Lower leg skin (tissue), 4 donors: ENCODE results near the gene RAB40B. TPM values are rescaled to one million over a fixed set of nuclear protein-coding genes. Genes with fewer than 3 reads are reported as not detected.

ENCODE experiments used
- DNase-seq, 2 donors: peaks; one replicate each; pipeline ENCODE4 v3.0.0-alpha.2; 2019; ENCODE audit warnings: low spot score in 2 of 2
- H3K4me3 ChIP-seq: fragments of 200-600 bp; sonication (generic); 2 replicates; pipeline ENCODE4 v1.5.1; 2017; ENCODE audit warnings: mild to moderate bottlenecking, low read depth; ENCODE audit not compliant: poor library complexity, severe bottlenecking
- POLR2A ChIP-seq, 2 donors: fragments of 450-650 bp; IDR thresholded peaks; one replicate each; pipeline ENCODE4 v1.6.1; 2016 to 2017; ENCODE audit warnings: antibody characterized with exemption in 2 of 2, mild to moderate bottlenecking in 1 of 2, moderate library complexity in 1 of 2
- WGBS, 2 donors: methylation state at CpG; one replicate each; pipeline ENCODE4 v1.1.5; 2018; 5-methylcytosine and 5-hydroxymethylcytosine counted together
- intact Hi-C: fragments of 100-400 bp; cut with DNase I; formaldehyde crosslinking; loops from one replicate; pipeline ENCODE4 v1.15.0; 2023; ENCODE audit warnings: low total_unique reads
- total RNA-seq, 4 donors: library from RNA; depleted of rRNA; stranded (reverse); fragments of >200 nt; gene quantifications; one replicate each; pipeline ENCODE4 v1.1.0, GENCODE V29; 2016
- TF ChIP-seq, protein P1 (sequence below), 3 donors: fragments of 450-650 bp; IDR thresholded peaks; one replicate each; pipeline ENCODE4 v1.5.1; 2016; ENCODE audit warnings: antibody characterized with exemption in 3 of 3, mild to moderate bottlenecking in 3 of 3, moderate library complexity in 2 of 3

Gene RAB40B
- total RNA-seq, 4 donors from 2014 or later = 17.4 to 51.2 (median 27.0) TPM

DNA sequence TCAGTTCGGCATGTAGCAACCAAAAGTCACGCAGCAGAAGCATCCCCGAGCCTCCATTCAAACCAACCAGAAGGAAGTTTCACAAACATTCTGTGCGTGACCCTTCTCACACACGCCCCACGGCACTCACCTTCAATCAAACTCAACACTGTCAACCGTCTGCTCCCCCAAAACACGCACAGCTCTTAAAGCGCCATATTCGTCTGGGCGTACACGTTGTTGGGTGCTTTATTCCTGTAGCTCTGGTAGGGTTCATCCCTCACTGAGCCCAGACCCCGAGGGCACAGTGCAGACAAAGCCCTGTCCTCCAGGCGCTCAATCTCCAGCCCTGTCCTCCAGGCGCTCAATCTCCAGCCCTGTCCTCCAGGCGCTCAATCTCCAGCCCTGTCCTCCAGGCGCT lies 2.2 kb downstream of the RAB40B start:
- TF ChIP-seq, protein P1, sequence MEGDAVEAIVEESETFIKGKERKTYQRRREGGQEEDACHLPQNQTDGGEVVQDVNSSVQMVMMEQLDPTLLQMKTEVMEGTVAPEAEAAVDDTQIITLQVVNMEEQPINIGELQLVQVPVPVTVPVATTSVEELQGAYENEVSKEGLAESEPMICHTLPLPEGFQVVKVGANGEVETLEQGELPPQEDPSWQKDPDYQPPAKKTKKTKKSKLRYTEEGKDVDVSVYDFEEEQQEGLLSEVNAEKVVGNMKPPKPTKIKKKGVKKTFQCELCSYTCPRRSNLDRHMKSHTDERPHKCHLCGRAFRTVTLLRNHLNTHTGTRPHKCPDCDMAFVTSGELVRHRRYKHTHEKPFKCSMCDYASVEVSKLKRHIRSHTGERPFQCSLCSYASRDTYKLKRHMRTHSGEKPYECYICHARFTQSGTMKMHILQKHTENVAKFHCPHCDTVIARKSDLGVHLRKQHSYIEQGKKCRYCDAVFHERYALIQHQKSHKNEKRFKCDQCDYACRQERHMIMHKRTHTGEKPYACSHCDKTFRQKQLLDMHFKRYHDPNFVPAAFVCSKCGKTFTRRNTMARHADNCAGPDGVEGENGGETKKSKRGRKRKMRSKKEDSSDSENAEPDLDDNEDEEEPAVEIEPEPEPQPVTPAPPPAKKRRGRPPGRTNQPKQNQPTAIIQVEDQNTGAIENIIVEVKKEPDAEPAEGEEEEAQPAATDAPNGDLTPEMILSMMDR (IDR thresholded peaks at IDR 0.05) = no peak
- TF ChIP-seq POLR2A (IDR thresholded peaks at IDR 0.05) = no peak
- intact Hi-C loops = no loop called here
- H3K4me3 ChIP-seq = no peak overlapping the region
- 93 to 95% methylated on average over 17 of the region's 17 CpGs for WGBS, 2 donors
- DNase-seq = no peak

DNA sequence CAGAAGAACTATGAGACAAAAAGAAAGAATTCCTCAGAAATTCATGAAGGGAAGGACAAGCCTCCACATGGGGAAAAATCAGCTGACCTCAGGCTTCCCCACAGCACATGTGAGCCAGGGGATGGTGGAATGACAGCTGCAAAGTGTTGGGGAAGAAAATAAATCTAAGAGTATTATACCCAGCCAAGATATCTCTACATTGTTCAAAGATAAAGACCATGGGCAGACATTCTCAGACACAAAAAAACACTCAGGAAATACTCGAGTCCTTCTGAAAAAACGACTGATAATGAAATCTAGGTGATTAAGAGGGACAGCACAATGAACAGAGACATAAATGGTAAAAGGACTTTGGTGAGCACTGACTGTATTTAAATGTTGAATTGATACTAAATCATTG lies 3.9 kb downstream of the RAB40B start:
- TF ChIP-seq, protein P1 (IDR thresholded peaks at IDR 0.05) = no peak
- TF ChIP-seq POLR2A (IDR thresholded peaks at IDR 0.05) = no peak
- no peak overlapping the region for H3K4me3 ChIP-seq
- WGBS, 2 donors = 60 to 82% methylated on average over 2 of the region's 2 CpGs
- DNase-seq = no peak
- intact Hi-C loops = no loop called here

DNA sequence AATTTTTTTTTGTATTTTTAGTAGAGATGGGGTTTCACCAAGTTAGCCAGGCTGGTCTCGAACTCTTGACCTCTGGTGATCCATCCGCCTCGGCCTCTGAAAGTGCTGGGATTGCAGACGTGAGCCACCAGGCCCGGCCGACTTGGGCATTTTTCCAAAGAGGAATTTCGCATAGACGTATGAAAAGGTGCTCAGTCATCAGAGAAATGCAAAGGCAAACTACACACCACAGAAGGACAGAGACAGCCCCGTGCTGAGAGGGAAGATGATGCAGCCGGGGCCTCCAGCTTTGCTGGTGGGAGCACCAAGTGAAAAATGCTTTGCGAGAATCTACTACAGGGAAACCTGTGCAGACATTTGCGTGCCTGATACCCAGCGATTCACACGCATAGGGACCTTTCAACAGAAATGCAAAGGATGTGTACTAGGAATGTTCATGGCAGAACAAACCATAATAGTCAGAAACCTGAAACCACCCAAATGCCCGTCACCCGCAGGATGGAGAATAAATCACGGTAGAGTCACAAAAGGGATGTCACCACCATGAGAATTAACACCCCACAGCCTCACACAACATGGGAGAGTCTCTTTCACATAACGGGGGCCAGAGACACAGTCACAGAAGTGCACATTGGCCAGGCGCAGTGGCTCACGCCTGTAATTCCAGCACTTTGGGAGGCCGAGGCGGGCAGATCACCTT lies 5.2 kb downstream of the RAB40B start:
- intact Hi-C loops = no loop called here
- H3K4me3 ChIP-seq = no peak overlapping the region
- DNase-seq = no peak
- TF ChIP-seq, protein P1 (IDR thresholded peaks at IDR 0.05) = no peak
- TF ChIP-seq POLR2A (IDR thresholded peaks at IDR 0.05) = no peak
- WGBS, 2 donors = 91 to 93% methylated on average over 22 of the region's 22 CpGs

DNA sequence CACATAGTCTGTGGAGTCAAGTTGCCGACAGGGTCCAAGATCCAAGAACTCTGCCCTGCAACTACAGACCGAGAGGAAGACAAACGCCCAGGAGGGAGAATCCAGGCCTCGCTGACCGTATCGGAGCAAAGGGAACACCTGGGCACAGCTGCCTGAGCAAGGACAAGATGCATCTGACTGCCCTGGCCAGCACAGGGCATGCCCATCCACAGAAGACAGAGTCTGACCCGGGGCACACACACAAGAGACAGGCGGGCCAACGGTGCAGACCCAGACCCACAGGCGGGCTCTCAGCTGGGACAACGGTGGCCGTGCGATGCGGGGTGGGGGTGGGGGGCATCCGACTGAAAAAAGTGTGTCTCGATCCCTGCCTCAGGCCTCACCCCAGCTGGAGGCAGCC lies 6.2 kb downstream of the RAB40B start:
- no peak overlapping the region for H3K4me3 ChIP-seq

DNA sequence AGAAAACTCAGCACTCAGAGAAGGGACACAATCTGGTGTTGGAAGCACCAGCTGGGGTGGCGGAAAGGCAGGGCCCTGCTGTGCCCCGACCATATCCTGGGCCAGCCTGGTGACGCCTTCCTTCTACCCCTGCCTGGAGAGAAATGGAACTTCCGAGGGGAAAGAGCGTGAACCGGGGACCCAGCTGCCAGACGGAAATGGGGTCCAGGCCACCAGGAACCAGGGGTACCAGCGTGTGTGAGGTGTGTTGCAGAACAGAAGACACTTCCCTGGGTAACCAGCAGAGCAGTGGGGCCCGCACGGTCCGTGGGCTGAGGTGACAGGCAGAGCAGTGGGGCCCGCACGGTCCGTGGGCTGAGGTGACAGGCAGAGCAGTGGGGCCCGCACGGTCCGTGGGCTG lies 6.8 kb downstream of the RAB40B start:
- DNase-seq = no peak
- intact Hi-C loops = no loop called here
- TF ChIP-seq POLR2A (IDR thresholded peaks at IDR 0.05) = no peak
- TF ChIP-seq, protein P1 (IDR thresholded peaks at IDR 0.05) = no peak
- 94 to 97% methylated on average over 11 to 14 of the region's 17 CpGs for WGBS, 2 donors
- H3K4me3 ChIP-seq = no peak overlapping the region

More for the DNA sequence above, 6.2 kb downstream of the RAB40B start:
- 91 to 95% methylated on average over 13 to 16 of the region's 16 CpGs for WGBS, 2 donors
- DNase-seq = no peak
- intact Hi-C loops = no loop called here
- no peak for TF ChIP-seq POLR2A (IDR thresholded peaks at IDR 0.05)
- TF ChIP-seq, protein P1 (IDR thresholded peaks at IDR 0.05) = no peak
